ENCODE data around the gene TRIM61. TPM values are rescaled to one million over a fixed set of nuclear protein-coding genes. Genes with fewer than 3 reads are reported as not detected.
"Not testable (repeated sequence)": the region's sequence is repeated elsewhere in the genome, so short reads cannot be mapped to it uniquely, and the experiment has no call there.

TRIM61 gene
- total and polyA plus RNA-seq, 12 donors, result 0.37 to 3.1 (median 2.1) TPM

DNA sequence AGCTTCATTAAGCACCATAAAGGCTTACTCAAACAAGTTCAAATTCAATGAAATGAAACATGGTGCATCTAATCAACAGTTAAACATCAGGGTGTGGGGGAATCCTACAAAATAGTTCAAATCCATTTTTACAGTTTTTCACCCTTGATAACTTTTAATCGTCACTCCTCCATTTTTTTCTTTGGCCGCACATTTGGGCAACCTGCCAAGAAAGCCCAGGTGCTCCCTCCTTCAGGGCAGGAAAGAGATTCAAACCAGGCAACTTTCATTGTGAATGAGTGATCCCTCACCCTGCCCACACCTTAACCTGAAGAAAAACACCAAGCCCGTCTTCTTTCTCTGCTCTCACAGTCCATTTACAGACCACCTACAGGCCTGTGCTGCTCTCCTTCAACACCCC is 24.9 kb downstream of the TRIM61 start:
- intact Hi-C loops (cut with DNase I), result no loop called here
- Histone ChIP-seq H3K4me1 (peaks cover 0 to 11% (median 0%) of the 10 kb centered on the region in 9 donors), H3K36me3 (no peaks in the 10 kb centered on the region), H3K9me3 (no peaks in the 10 kb centered on the region), H3K27ac (no peak overlapping the region), H3K4me3 (no peak overlapping the region), H3K27me3 (peaks cover 0 to 29% (median 9%) of the 10 kb centered on the region in 7 donors)
- WGBS, 2 donors, result 54 to 63% methylated on average over 3 of the region's 3 CpGs
- DNase-seq (no peak), ATAC-seq (no peak)
- TF ChIP-seq, protein P1, sequence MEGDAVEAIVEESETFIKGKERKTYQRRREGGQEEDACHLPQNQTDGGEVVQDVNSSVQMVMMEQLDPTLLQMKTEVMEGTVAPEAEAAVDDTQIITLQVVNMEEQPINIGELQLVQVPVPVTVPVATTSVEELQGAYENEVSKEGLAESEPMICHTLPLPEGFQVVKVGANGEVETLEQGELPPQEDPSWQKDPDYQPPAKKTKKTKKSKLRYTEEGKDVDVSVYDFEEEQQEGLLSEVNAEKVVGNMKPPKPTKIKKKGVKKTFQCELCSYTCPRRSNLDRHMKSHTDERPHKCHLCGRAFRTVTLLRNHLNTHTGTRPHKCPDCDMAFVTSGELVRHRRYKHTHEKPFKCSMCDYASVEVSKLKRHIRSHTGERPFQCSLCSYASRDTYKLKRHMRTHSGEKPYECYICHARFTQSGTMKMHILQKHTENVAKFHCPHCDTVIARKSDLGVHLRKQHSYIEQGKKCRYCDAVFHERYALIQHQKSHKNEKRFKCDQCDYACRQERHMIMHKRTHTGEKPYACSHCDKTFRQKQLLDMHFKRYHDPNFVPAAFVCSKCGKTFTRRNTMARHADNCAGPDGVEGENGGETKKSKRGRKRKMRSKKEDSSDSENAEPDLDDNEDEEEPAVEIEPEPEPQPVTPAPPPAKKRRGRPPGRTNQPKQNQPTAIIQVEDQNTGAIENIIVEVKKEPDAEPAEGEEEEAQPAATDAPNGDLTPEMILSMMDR (IDR thresholded peaks at IDR 0.05), result no peak

DNA sequence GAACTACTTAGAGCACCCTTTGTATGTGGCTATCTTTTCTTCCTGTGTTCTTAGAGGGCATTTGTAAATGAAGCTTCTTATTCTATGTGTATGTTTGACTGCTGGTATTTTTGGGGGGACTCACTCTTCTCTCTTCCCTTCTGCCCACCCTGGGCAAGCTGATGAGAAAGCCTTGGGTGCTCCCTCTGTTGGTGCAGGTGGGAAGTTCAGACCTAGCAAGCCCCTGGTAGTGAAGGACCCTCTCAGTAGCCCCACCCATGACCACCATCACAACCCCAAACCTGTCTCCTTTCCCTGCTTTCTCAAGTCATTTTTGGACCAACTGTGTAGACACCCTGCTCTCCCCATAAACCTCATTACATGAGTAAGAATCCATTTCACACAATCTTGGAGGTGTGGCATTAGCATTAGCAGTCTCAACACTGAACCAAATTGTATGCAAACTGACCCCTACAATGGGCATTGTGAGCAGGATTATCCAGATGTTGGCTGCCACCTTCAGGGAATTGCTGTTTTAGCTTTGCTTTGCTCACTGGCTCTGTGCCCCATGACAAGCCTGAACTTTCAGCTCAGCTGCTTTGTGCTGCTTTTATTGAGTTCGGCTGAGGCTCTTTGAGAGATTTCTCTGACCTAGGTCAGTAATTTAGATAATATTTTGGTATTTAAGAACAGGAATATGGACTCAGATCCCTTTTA is 27.9 kb downstream of the TRIM61 start:
- WGBS, 2 donors, result 38 to 42% methylated on average over 1 of the region's 1 CpG
- intact Hi-C loops (cut with DNase I), result no loop called here

DNA sequence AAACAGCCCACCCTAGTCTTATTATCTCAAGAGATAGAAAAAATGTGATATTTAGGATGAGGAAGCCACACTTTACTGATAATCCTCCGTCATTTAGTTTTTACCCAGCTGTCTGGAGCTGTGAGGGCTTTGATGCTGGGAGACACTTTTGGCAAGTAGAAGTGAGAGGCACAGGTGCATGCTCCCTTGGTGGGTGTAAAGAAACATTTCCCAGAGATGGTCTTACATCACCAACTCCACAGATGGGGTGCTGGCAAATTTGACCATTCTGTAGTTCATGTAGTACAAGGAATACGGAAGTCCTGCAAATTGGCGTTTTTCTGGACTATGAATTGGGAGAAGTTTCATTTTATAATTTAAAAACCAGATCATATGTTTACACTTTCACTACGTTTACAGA is 28.5 kb downstream of the TRIM61 start:
- no peak for DNase-seq
- Histone ChIP-seq H3K4me1 (no peaks in the 10 kb centered on the region), H3K27ac (no peak overlapping the region), H3K4me3 (no peak overlapping the region), H3K9me3 (no peaks in the 10 kb centered on the region), H3K36me3 (no peaks in the 10 kb centered on the region), H3K27me3 (peaks cover 0 to 48% (median 9%) of the 10 kb centered on the region in 7 donors)
- TF ChIP-seq, protein P1 (IDR thresholded peaks at IDR 0.05), result no peak
- intact Hi-C loops (cut with DNase I), result no loop called here
- ATAC-seq, result no peak
- 73 to 74% methylated on average over 4 of the region's 4 CpGs for WGBS, 2 donors

More for the DNA sequence above, 27.9 kb downstream of the TRIM61 start:
- H3K9me3 ChIP-seq, result no peaks in the 10 kb centered on the region
- H3K4me3 ChIP-seq, result no peak overlapping the region
- DNase-seq (no peak), ATAC-seq (no peak)
- H3K36me3 ChIP-seq, result no peaks in the 10 kb centered on the region
- TF ChIP-seq, protein P1 (IDR thresholded peaks at IDR 0.05), result no peak
- H3K27ac ChIP-seq, result no peak overlapping the region
- no peaks in the 10 kb centered on the region for H3K4me1 ChIP-seq
- peaks cover 0 to 42% (median 9%) of the 10 kb centered on the region in 7 donors for H3K27me3 ChIP-seq

- H3K9me3 ChIP-seq; DNase-seq; H3K36me3 ChIP-seq; intact Hi-C loops (cut with DNase I); H3K4me3 ChIP-seq; H3K4me1 ChIP-seq; H3K27ac ChIP-seq: not testable (repeated sequence)
- 62 to 72% methylated on average over 3 of the region's 3 CpGs for WGBS, 2 donors
- ATAC-seq, result peak in 1 of 8 donors; percentile 17
- H3K27me3 ChIP-seq, result peaks cover 0 to 43% (median 9%) of the 10 kb centered on the region in 7 donors
Observed at GRCh38 chr4:164948006-164948405, 29.5 kb downstream of the TRIM61 start.

GRCh38 chr4:164946810-164947209 is 30.6 kb downstream of the TRIM61 start:
- no peak overlapping the region for H3K4me3 ChIP-seq
- intact Hi-C loops (cut with DNase I), result no loop called here
- H3K27me3 ChIP-seq, result peaks cover 0 to 39% (median 16%) of the 10 kb centered on the region in 7 donors
- H3K9me3 ChIP-seq, result no peaks in the 10 kb centered on the region
- no peak overlapping the region for H3K27ac ChIP-seq
- no peaks in the 10 kb centered on the region for H3K36me3 ChIP-seq
- TF ChIP-seq, protein P1 (IDR thresholded peaks at IDR 0.05), result no peak
- DNase-seq (no peak), ATAC-seq (no peak)
- H3K4me1 ChIP-seq, result no peaks in the 10 kb centered on the region
- 88 to 92% methylated on average over 5 of the region's 5 CpGs for WGBS, 2 donors

Data from heart right ventricle (tissue), 16 donors.